Uterus (tissue), 4 donors: Measurements from ENCODE around the gene HOXA10. TPM values are rescaled to one million over a fixed set of nuclear protein-coding genes. Genes with fewer than 3 reads are reported as not detected.

Source experiments
- DNase-seq, 2 donors: peaks; one replicate each; pipeline ENCODE4 v3.0.0-alpha.2; 2019 to 2020
- H3K27ac ChIP-seq, 2 donors: fragments of 200-600 bp; sonication (generic); 1 replicate in 1 of 2; 2 replicates in 1 of 2; pipeline ENCODE4 v1.5.1; 2016 to 2018
- H3K27me3 ChIP-seq, 2 donors: fragments of 200-600 bp; sonication (generic); one replicate each; pipeline ENCODE4 v1.5.1; 2018 to 2019; ENCODE audit warnings: control low read depth in 1 of 2
- H3K36me3 ChIP-seq, 2 donors: fragments of 200-600 bp; sonication (generic); one replicate each; pipeline ENCODE4 v1.5.1; 2019; ENCODE audit warnings: control low read depth in 1 of 2
- H3K4me1 ChIP-seq, 2 donors: fragments of 200-600 bp; sonication (generic); one replicate each; pipeline ENCODE4 v1.5.1; 2018 to 2019; ENCODE audit warnings: control low read depth in 1 of 2
- H3K4me3 ChIP-seq, 2 donors: fragments of 200-600 bp; sonication (generic); 1 replicate in 1 of 2; 2 replicates in 1 of 2; pipeline ENCODE4 v1.5.1; 2018 to 2019; ENCODE audit warnings: mild to moderate bottlenecking in 1 of 2
- H3K9me3 ChIP-seq, 2 donors: fragments of 200-600 bp; sonication (generic); one replicate each; pipeline ENCODE4 v1.5.1; 2019; ENCODE audit warnings: control low read depth in 1 of 2
- POLR2A ChIP-seq, 2 donors: fragments of 450-650 bp; IDR thresholded peaks; one replicate each; pipeline ENCODE4 v1.6.1; 2016; ENCODE audit warnings: antibody characterized with exemption in 2 of 2, mild to moderate bottlenecking in 1 of 2, moderate library complexity in 1 of 2
- intact Hi-C: fragments of 100-400 bp; cut with DNase I; formaldehyde crosslinking; loops from one replicate; pipeline ENCODE4 v1.15.1; 2023; ENCODE audit warnings: low total_unique reads
- total RNA-seq, 4 donors: library from RNA; depleted of rRNA in 3 of 4; stranded (reverse); fragments of >200 nt in 3 of 4; gene quantifications; one replicate each; pipeline versions ENCODE4 v1.1.0 to v1.2.4, GENCODE V29; 2014 to 2023
- TF ChIP-seq, protein P1 (sequence below), 4 experiments: fragments of 200-600 bp in 2 of 4; fragments of 450-650 bp in 2 of 4; sonication (generic) in 2 of 4; IDR thresholded peaks; one replicate each; pipeline ENCODE4 v1.5.1; 2016 to 2019; ENCODE audit warnings: antibody characterized with exemption in 4 of 4, mild to moderate bottlenecking in 2 of 4, moderate library complexity in 1 of 4
- donor health status: DM: yes; HTN: yes; CAD: no.

The HOXA10 gene
- total RNA-seq, 4 donors from 2014 or later = 50.0 to 114 (median 69.0) TPM

GRCh38 chr7:27179503-27180430 lies 5.6 kb upstream of the HOXA10 start:
- Histone ChIP-seq H3K27me3 (no peaks in the 10 kb centered on the region), H3K9me3 (no peaks in the 10 kb centered on the region), H3K36me3 (no peaks in the 10 kb centered on the region), H3K27ac (peak overlapping the region; percentile 94 to 96), H3K4me1 (no peaks in the 10 kb centered on the region), H3K4me3 (peak overlapping the region; percentile 58 to 66)
- intact Hi-C loops = loop anchor here (5.0 kb wide), 1 partner anchor 1322 kb away; no protein-coding TSS in a partner anchor
- peak in 1 of 2 donors; percentile 52 for TF ChIP-seq POLR2A (IDR thresholded peaks at IDR 0.05)
- TF ChIP-seq, protein P1, sequence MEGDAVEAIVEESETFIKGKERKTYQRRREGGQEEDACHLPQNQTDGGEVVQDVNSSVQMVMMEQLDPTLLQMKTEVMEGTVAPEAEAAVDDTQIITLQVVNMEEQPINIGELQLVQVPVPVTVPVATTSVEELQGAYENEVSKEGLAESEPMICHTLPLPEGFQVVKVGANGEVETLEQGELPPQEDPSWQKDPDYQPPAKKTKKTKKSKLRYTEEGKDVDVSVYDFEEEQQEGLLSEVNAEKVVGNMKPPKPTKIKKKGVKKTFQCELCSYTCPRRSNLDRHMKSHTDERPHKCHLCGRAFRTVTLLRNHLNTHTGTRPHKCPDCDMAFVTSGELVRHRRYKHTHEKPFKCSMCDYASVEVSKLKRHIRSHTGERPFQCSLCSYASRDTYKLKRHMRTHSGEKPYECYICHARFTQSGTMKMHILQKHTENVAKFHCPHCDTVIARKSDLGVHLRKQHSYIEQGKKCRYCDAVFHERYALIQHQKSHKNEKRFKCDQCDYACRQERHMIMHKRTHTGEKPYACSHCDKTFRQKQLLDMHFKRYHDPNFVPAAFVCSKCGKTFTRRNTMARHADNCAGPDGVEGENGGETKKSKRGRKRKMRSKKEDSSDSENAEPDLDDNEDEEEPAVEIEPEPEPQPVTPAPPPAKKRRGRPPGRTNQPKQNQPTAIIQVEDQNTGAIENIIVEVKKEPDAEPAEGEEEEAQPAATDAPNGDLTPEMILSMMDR (IDR thresholded peaks at IDR 0.05) = peak; percentile 68 to 94 (median 84)
- peak; percentile 86 to 90 for DNase-seq

- Histone ChIP-seq H3K4me3 (peak overlapping the region; percentile 58 to 66), H3K4me1 (no peaks in the 10 kb centered on the region)
Observed at GRCh38 chr7:27179030-27179429, 4.9 kb upstream of the HOXA10 start.

DNA sequence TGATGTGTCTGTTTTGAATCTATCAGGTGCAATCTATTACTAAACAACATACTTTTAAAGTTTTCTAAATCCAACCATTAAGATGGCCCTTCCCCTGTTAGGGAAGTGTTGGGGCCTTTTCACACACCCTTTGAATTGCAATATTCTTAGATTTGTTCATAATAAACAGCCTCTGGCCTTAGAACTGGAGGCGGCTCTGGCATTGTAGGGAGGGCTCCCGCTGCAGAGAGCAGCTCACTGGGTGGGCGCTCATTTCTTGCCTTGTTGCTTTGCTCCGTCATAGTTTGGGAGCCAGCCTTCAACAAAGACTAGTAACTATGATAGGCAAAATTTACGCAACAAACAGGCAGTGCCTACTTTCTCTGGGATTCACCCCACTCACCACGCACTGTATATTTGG lies 4.2 kb upstream of the HOXA10 start:
- DNase-seq = peak; percentile 45 to 65
- Histone ChIP-seq H3K27ac (peak overlapping the region; percentile 94 to 96), H3K27me3 (no peaks in the 10 kb centered on the region), H3K9me3 (no peaks in the 10 kb centered on the region), H3K36me3 (no peaks in the 10 kb centered on the region), H3K4me3 (peak overlapping the region; percentile 58 to 66), H3K4me1 (no peaks in the 10 kb centered on the region)
- TF ChIP-seq POLR2A (IDR thresholded peaks at IDR 0.05) = no peak
- TF ChIP-seq, protein P1 (IDR thresholded peaks at IDR 0.05) = no peak
- intact Hi-C loops = no loop called here

More at GRCh38 chr7:27179030-27179429, 4.9 kb upstream of the HOXA10 start:
- Histone ChIP-seq H3K9me3 (no peaks in the 10 kb centered on the region), H3K27ac (peak overlapping the region; percentile 94 to 96), H3K27me3 (no peaks in the 10 kb centered on the region), H3K36me3 (no peaks in the 10 kb centered on the region)
- DNase-seq = peak; percentile 16 to 23
- no peak for TF ChIP-seq POLR2A (IDR thresholded peaks at IDR 0.05)
- intact Hi-C loops = no loop called here

- no peaks in the 10 kb centered on the region for H3K36me3 ChIP-seq
- no peaks in the 10 kb centered on the region for H3K4me1 ChIP-seq
- DNase-seq = peak in 1 of 2 donors; percentile 14
- H3K4me3 ChIP-seq = peak overlapping the region; percentile 58 to 66
- intact Hi-C loops = no loop called here
- H3K27ac ChIP-seq = peak overlapping the region; percentile 94 to 96
- H3K27me3 ChIP-seq = no peaks in the 10 kb centered on the region
- no peak for TF ChIP-seq POLR2A (IDR thresholded peaks at IDR 0.05)
- TF ChIP-seq, protein P1 (IDR thresholded peaks at IDR 0.05) = no peak
- H3K9me3 ChIP-seq = no peaks in the 10 kb centered on the region
Observed at GRCh38 chr7:27177795-27178320, 3.7 kb upstream of the HOXA10 start.

DNA sequence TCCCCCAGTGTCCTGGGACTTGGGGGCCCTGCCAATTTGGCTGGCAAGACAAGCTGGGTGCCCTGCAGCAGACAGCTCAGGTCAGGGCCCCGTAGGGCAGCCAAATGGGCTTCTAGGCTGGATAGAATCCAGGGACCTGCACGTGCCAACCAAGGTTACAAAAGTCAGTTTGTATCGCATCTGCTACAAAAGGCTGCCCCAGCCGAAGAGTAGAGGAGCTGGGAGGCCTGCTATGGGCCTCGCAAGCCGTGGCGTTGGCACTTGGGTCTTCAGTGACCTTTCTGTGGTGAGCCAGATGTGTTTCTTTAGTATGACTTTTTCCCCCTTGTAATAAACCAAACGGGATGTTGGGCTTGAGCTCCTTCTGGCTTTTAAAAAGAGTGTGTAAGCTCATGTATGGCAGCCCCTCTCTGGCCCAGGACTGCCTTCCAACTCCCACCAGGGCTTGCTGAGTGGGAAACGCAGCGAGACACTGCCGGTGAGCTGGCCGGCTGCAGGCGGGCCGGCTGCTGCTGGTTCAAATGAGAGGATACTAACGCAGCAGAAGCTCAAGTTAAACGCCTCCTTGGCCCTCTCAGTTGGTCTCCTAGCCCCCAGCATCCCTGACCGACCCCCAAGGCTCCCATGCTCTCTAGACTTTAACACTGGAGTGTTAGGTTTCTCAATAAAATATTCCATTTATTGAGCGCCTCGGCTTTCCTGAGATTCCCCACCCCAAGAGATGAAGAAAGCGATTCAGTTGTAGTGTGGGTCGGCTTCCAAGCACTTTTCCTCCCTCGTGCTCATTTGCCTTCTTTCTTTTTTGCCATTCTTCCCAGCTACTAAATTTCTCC lies 3.1 kb upstream of the HOXA10 start:
- TF ChIP-seq POLR2A (IDR thresholded peaks at IDR 0.05) = no peak
- TF ChIP-seq, protein P1 (IDR thresholded peaks at IDR 0.05) = no peak
- peak; percentile 33 to 34 for DNase-seq
- Histone ChIP-seq H3K27ac (peak overlapping the region; percentile 94 to 96), H3K36me3 (no peaks in the 10 kb centered on the region), H3K27me3 (no peaks in the 10 kb centered on the region), H3K4me1 (no peaks in the 10 kb centered on the region), H3K9me3 (no peaks in the 10 kb centered on the region), H3K4me3 (peak overlapping the region; percentile 58 to 66)
- intact Hi-C loops = no loop called here
